HG03575 (cell line): ENCODE measurements around the gene RBCK1.

Experiments
- ATAC-seq: cut with Tn5 transposase; IDR thresholded peaks from one replicate; pipeline ENCODE4 v1.9.1; 2021; ENCODE audit not compliant: unreplicated experiment, insufficient number of reproducible peaks, low FRiP score; ENCODE audit errors: extremely low read depth

Gene RBCK1

DNA sequence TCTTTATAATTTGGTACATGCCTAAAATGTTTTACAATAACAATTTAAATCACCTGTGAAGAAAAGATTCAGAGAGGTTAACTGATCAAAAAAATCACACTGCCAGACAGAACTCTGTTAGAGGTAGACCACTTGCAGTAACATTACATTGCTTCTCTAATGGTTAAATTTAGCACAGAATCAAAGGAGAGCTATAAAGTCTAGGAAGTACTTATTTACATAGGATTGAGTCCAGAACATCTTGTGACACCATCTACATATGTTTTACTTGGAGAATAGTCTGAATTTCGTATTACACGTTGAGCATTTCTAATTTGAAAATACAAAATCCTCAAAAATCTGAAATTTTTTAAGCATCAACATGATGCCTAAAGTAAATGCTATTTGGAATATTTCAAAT lies 71.4 kb downstream of the RBCK1 start:
- no peak for ATAC-seq

DNA sequence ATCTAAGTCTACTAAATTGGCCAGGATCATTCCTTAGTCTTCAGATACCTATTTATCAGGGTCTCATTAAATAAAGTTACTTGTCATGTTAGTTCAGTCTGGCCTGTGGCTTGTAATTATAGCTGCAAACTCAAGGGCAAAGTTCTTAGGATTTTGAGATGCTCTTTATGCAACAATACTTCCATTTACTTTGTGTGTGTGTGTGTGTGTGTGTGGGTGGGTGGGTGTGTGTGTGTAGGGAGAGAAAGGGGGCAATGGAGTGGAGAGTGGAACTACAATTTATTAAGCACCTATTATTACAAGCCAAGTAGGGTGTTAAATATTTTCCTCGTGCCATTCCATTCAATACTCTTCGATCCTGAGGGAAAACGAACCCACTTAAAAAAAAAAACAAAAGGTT lies 71.9 kb downstream of the RBCK1 start:
- no peak for ATAC-seq

DNA sequence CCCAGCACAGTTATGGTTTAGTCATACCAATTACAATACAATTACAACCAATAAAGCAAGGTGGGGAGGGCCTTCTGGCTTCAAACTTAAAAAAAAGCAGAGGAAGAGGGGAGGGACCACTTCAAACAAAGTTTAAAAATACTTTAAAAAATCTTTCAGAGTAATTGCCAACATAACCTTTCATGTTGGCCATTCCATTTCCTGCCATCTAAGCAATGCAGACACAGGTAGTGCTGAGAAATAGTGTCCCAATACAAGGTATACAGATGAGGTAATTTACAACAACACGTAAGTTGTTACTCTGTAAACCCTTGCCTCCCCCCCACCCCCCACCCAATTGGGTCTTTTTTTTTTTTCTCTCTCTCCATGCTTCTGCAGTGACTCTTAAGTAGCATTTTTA lies 73.1 kb downstream of the RBCK1 start:
- ATAC-seq, result no peak
